Mesenchymal stem cell (in vitro differentiated cells and primary cell): ENCODE data around the gene EI24.

Source experiments
- DNase-seq: peaks from one replicate; pipeline ENCODE4 v3.0.0-alpha.2; 2013
- H2AFZ ChIP-seq: one replicate; pipeline ENCODE4 v1.6.1; 2013; ENCODE audit warnings: low read depth, mild to moderate bottlenecking, control low read depth, inconsistent platforms, low read length, moderate library complexity
- H2AK5ac ChIP-seq: 2 replicates; pipeline ENCODE4 v1.6.1; 2013; ENCODE audit warnings: low read length, moderate library complexity, mild to moderate bottlenecking, inconsistent platforms; ENCODE audit not compliant: severe bottlenecking
- H2BK120ac ChIP-seq: one replicate; pipeline ENCODE4 v1.6.1; 2013; ENCODE audit warnings: low read depth, mild to moderate bottlenecking, inconsistent platforms, low read length, moderate library complexity
- H2BK12ac ChIP-seq, 2 experiments: one replicate each; pipeline ENCODE4 v1.6.1; 2013; ENCODE audit warnings: inconsistent platforms in 2 of 2, low read length in 2 of 2, mild to moderate bottlenecking in 2 of 2, moderate library complexity in 2 of 2, control low read depth in 1 of 2
- H2BK15ac ChIP-seq: one replicate; pipeline ENCODE4 v1.6.1; 2013; ENCODE audit warnings: mild to moderate bottlenecking, low read depth, inconsistent platforms; ENCODE audit not compliant: poor library complexity, severe bottlenecking
- H2BK5ac ChIP-seq: 2 replicates; pipeline ENCODE4 v1.6.1; 2013; ENCODE audit warnings: low read depth, mild to moderate bottlenecking, low read length, control low read depth, inconsistent platforms; ENCODE audit not compliant: poor library complexity, severe bottlenecking
- H3K14ac ChIP-seq, 2 experiments: one replicate each; pipeline ENCODE4 v1.6.1; 2013; ENCODE audit warnings: inconsistent platforms in 2 of 2, low read length in 2 of 2, control low read depth in 1 of 2, mild to moderate bottlenecking in 1 of 2, moderate library complexity in 1 of 2
- H3K18ac ChIP-seq, 2 experiments: one replicate each; pipeline ENCODE4 v1.6.1; 2013; ENCODE audit warnings: inconsistent platforms in 2 of 2, low read length in 2 of 2, control low read depth in 1 of 2, low read depth in 1 of 2, mild to moderate bottlenecking in 1 of 2
- H3K23ac ChIP-seq, 2 experiments: one replicate each; pipeline ENCODE4 v1.6.1; 2013; ENCODE audit warnings: inconsistent platforms in 2 of 2, low read length in 2 of 2, mild to moderate bottlenecking in 2 of 2, moderate library complexity in 2 of 2, control low read depth in 1 of 2
- H3K27ac ChIP-seq: 2 replicates; pipeline ENCODE4 v1.5.1; 2013; ENCODE audit warnings: mild to moderate bottlenecking, moderate library complexity, low read length, control low read depth, inconsistent platforms; ENCODE audit not compliant: poor library complexity, severe bottlenecking
- H3K27me3 ChIP-seq, 2 experiments: 2 replicates each; pipeline versions ENCODE4 v1.6.1 to v1.7.0; 2013; ENCODE audit warnings: low read length in 2 of 2, mild to moderate bottlenecking in 2 of 2, moderate library complexity in 2 of 2, control low read depth in 1 of 2, inconsistent platforms in 1 of 2; ENCODE audit not compliant: control insufficient read depth in 1 of 2, insufficient read depth in 1 of 2
- H3K36me3 ChIP-seq, 2 experiments: 2 replicates each; pipeline versions ENCODE4 v1.6.1 to v1.7.0; 2013; ENCODE audit warnings: low read length in 2 of 2, control low read depth in 1 of 2, inconsistent platforms in 1 of 2, low read depth in 1 of 2, mild to moderate bottlenecking in 1 of 2; ENCODE audit not compliant: insufficient read depth in 2 of 2, control insufficient read depth in 1 of 2
- H3K4ac ChIP-seq, 2 experiments: one replicate each; pipeline ENCODE4 v1.6.1; 2013; ENCODE audit warnings: inconsistent platforms in 2 of 2, low read length in 2 of 2, mild to moderate bottlenecking in 2 of 2, moderate library complexity in 2 of 2, control low read depth in 1 of 2, low read depth in 1 of 2
- H3K4me1 ChIP-seq: 2 replicates; pipeline ENCODE4 v1.6.1; 2013; ENCODE audit warnings: low read depth, low read length, control low read depth; ENCODE audit not compliant: control insufficient read depth, insufficient read depth
- H3K4me2 ChIP-seq: 2 replicates; pipeline ENCODE4 v1.6.1; 2013; ENCODE audit warnings: low read length, mild to moderate bottlenecking, inconsistent platforms; ENCODE audit not compliant: poor library complexity, severe bottlenecking
- H3K4me3 ChIP-seq, 2 experiments: 2 replicates each; pipeline versions ENCODE4 v1.5.1 to v1.7.0; 2013; ENCODE audit warnings: low read length in 2 of 2, mild to moderate bottlenecking in 2 of 2, control low read depth in 1 of 2, low read depth in 1 of 2; ENCODE audit not compliant: insufficient read depth in 1 of 2
- H3K79me1 ChIP-seq: replicated peaks from 2 replicates; pipeline ENCODE4 v1.6.1; 2013; ENCODE audit warnings: mild to moderate bottlenecking, control low read depth, low read length, inconsistent platforms; ENCODE audit not compliant: poor library complexity, severe bottlenecking
- H3K9ac ChIP-seq: 2 replicates; pipeline ENCODE4 v1.7.0; 2013; ENCODE audit warnings: mild to moderate bottlenecking, low read length, moderate library complexity
- H3K9me3 ChIP-seq: 2 replicates; pipeline ENCODE4 v1.7.0; 2013; ENCODE audit warnings: mild to moderate bottlenecking, low read length; ENCODE audit not compliant: control insufficient read depth
- H4K8ac ChIP-seq: one replicate; pipeline ENCODE4 v1.6.1; 2013; ENCODE audit warnings: inconsistent platforms, mild to moderate bottlenecking, low read length, moderate library complexity
- H4K91ac ChIP-seq: one replicate; pipeline ENCODE4 v1.6.1; 2013; ENCODE audit warnings: mild to moderate bottlenecking, low read length, inconsistent platforms
- WGBS: methylation state at CpG from one replicate; pipeline ENCODE4 v1.1.7; 2013; ENCODE audit warnings: mixed read lengths; 5-methylcytosine and 5-hydroxymethylcytosine counted together

Gene EI24

GRCh38 chr11:125605417-125605816 is 36.1 kb downstream of the EI24 start:
- H2BK120ac ChIP-seq: no peak overlapping the region
- H3K36me3 ChIP-seq: peaks cover 26 to 97% of the 10 kb centered on the region in 2 experiments
- H3K4me2 ChIP-seq: no peak overlapping the region
- no peak overlapping the region for H3K4ac ChIP-seq
- no peak overlapping the region for H3K23ac ChIP-seq
- peaks cover 24% of the 10 kb centered on the region for H3K79me1 ChIP-seq
- H2AK5ac ChIP-seq: no peak overlapping the region
- no peak overlapping the region for H4K91ac ChIP-seq
- H2BK12ac ChIP-seq: no peak overlapping the region
- no peak for DNase-seq
- H3K9ac ChIP-seq: no peak overlapping the region
- H3K14ac ChIP-seq: no peak overlapping the region
- no peak overlapping the region for H2BK5ac ChIP-seq
- peaks cover 2% of the 10 kb centered on the region for H3K4me1 ChIP-seq
- H3K27ac ChIP-seq: no peak overlapping the region
- H3K27me3 ChIP-seq: no peaks in the 10 kb centered on the region
- H3K4me3 ChIP-seq: no peak overlapping the region
- no peak overlapping the region for H2BK15ac ChIP-seq
- no peaks in the 10 kb centered on the region for H3K9me3 ChIP-seq
- no peak overlapping the region for H2AFZ ChIP-seq
- H4K8ac ChIP-seq: no peak overlapping the region
- H3K18ac ChIP-seq: no peak overlapping the region

- Histone ChIP-seq H3K4me2 (no peak overlapping the region), H3K23ac (no peak overlapping the region), H3K27me3 (no peaks in the 10 kb centered on the region), H3K4me1 (no peaks in the 10 kb centered on the region), H2BK12ac (no peak overlapping the region), H2BK120ac (no peak overlapping the region), H3K4me3 (no peak overlapping the region), H2BK5ac (no peak overlapping the region), H3K18ac (no peak overlapping the region), H3K36me3 (peaks cover 35 to 98% of the 10 kb centered on the region in 2 experiments), H4K8ac (no peak overlapping the region), H3K79me1 (peaks cover 25% of the 10 kb centered on the region), H2AK5ac (no peak overlapping the region), H3K9me3 (no peaks in the 10 kb centered on the region), H2BK15ac (no peak overlapping the region), H4K91ac (no peak overlapping the region), H3K27ac (no peak overlapping the region), H3K14ac (no peak overlapping the region), H3K9ac (no peak overlapping the region), H3K4ac (no peak overlapping the region), H2AFZ (no peak overlapping the region)
- DNase-seq: no peak
- 95% methylated on average over 4 of the region's 7 CpGs for WGBS
Measured at GRCh38 chr11:125609545-125609944, 40.3 kb downstream of the EI24 start.

GRCh38 chr11:125618383-125618782 is 49.1 kb downstream of the EI24 start:
- no peak overlapping the region for H2AFZ ChIP-seq
- peaks cover 16 to 91% of the 10 kb centered on the region in 2 experiments for H3K36me3 ChIP-seq

GRCh38 chr11:125621995-125622394 is 52.7 kb downstream of the EI24 start:
- no peaks in the 10 kb centered on the region for H3K27me3 ChIP-seq
- no peak overlapping the region for H4K91ac ChIP-seq
- H2BK12ac ChIP-seq: no peak overlapping the region
- peak; percentile 70 for DNase-seq
- H3K36me3 ChIP-seq: peaks cover 10 to 59% of the 10 kb centered on the region in 2 experiments
- H3K4ac ChIP-seq: no peak overlapping the region
- no peak overlapping the region for H3K4me2 ChIP-seq
- H3K23ac ChIP-seq: no peak overlapping the region
- no peak overlapping the region for H3K14ac ChIP-seq
- no peak overlapping the region for H3K9ac ChIP-seq
- H3K27ac ChIP-seq: peak overlapping the region; percentile 65
- H2AFZ ChIP-seq: no peak overlapping the region
- no peak overlapping the region for H2BK15ac ChIP-seq
- H3K4me3 ChIP-seq: no peak overlapping the region
- no peak overlapping the region for H3K18ac ChIP-seq
- WGBS: no CpG with 5 or more reads among the region's 2 CpGs
- H2BK5ac ChIP-seq: no peak overlapping the region
- H2BK120ac ChIP-seq: no peak overlapping the region
- H3K9me3 ChIP-seq: no peaks in the 10 kb centered on the region
- H2AK5ac ChIP-seq: peak overlapping the region; percentile 74
- no peak overlapping the region for H4K8ac ChIP-seq
- H3K79me1 ChIP-seq: peaks cover 9% of the 10 kb centered on the region
- H3K4me1 ChIP-seq: peaks cover 3% of the 10 kb centered on the region

More at GRCh38 chr11:125618383-125618782, 49.1 kb downstream of the EI24 start:
- H2AK5ac ChIP-seq: no peak overlapping the region
- H3K14ac ChIP-seq: no peak overlapping the region
- H3K4ac ChIP-seq: no peak overlapping the region
- H4K91ac ChIP-seq: no peak overlapping the region
- no peak overlapping the region for H2BK120ac ChIP-seq
- H2BK15ac ChIP-seq: no peak overlapping the region
- H3K27ac ChIP-seq: no peak overlapping the region
- H3K4me2 ChIP-seq: no peak overlapping the region
- H3K79me1 ChIP-seq: peaks cover 10% of the 10 kb centered on the region
- no peaks in the 10 kb centered on the region for H3K27me3 ChIP-seq
- no peak overlapping the region for H2BK12ac ChIP-seq
- no peak overlapping the region for H3K18ac ChIP-seq
- H3K9me3 ChIP-seq: no peaks in the 10 kb centered on the region
- no peak overlapping the region for H3K9ac ChIP-seq
- H3K4me1 ChIP-seq: peaks cover 1% of the 10 kb centered on the region
- no peak overlapping the region for H3K4me3 ChIP-seq
- no peak overlapping the region for H3K23ac ChIP-seq
- WGBS: 95% methylated on average over 3 of the region's 4 CpGs
- DNase-seq: no peak
- H2BK5ac ChIP-seq: no peak overlapping the region
- no peak overlapping the region for H4K8ac ChIP-seq
